ENCODE data around the gene JARID2.

The JARID2 gene

GRCh38 chr6:15382712-15383111 is 136.8 kb downstream of the JARID2 start:
- no peak for DNase-seq

- no peak for DNase-seq
These were observed 139.0 kb downstream of the JARID2 start for GRCh38 chr6:15384901-15385300.

- no peak for DNase-seq
These were observed 139.7 kb downstream of the JARID2 start for GRCh38 chr6:15385521-15385920.

- no peak for DNase-seq
These were observed 140.4 kb downstream of the JARID2 start for GRCh38 chr6:15386110-15386755.

- DNase-seq: no peak
These were observed 140.9 kb downstream of the JARID2 start for GRCh38 chr6:15386756-15387112.

- DNase-seq: no peak
These were observed 141.2 kb downstream of the JARID2 start for GRCh38 chr6:15387118-15387517.

- DNase-seq: no peak
These were observed 143.4 kb downstream of the JARID2 start for GRCh38 chr6:15389084-15389764.

- DNase-seq: no peak
These were observed 144.2 kb downstream of the JARID2 start for GRCh38 chr6:15389765-15390723.

- DNase-seq: no peak
These were observed 145.6 kb downstream of the JARID2 start for GRCh38 chr6:15391500-15391899.

GRCh38 chr6:15392182-15392581 is 146.3 kb downstream of the JARID2 start:
- DNase-seq: no peak

GRCh38 chr6:15393605-15394004 is 147.7 kb downstream of the JARID2 start:
- DNase-seq: no peak

- no peak for DNase-seq
These were observed 149.2 kb downstream of the JARID2 start for GRCh38 chr6:15395087-15395486.

GRCh38 chr6:15396808-15397207 is 150.9 kb downstream of the JARID2 start:
- no peak for DNase-seq

GRCh38 chr6:15398633-15399275 is 152.9 kb downstream of the JARID2 start:
- no peak for DNase-seq

GRCh38 chr6:15399641-15400470 is 154.0 kb downstream of the JARID2 start:
- DNase-seq: no peak

- no peak for DNase-seq
These were observed 154.7 kb downstream of the JARID2 start for GRCh38 chr6:15400572-15401004.

GRCh38 chr6:15401120-15401519 is 155.3 kb downstream of the JARID2 start:
- no peak for DNase-seq

GRCh38 chr6:15401769-15402250 is 155.9 kb downstream of the JARID2 start:
- no peak for DNase-seq

- no peak for DNase-seq
These were observed 156.7 kb downstream of the JARID2 start for GRCh38 chr6:15402406-15403045.

GRCh38 chr6:15403094-15403755 is 157.4 kb downstream of the JARID2 start:
- DNase-seq: no peak

- DNase-seq: no peak
These were observed 158.8 kb downstream of the JARID2 start for GRCh38 chr6:15404685-15404980.
